Neural cell (in vitro differentiated cells): Measurements from ENCODE around the gene PPP1R12A. TPM values are rescaled to one million over a fixed set of nuclear protein-coding genes. Genes with fewer than 3 reads are reported as not detected.

Experiments used
- H2AFZ ChIP-seq: fragments of 200-600, 300-800 bp; sonication (generic), shearing (Covaris generic); 2 replicates; pipeline ENCODE4 v1.6.0; 2014; ENCODE audit warnings: low read depth, mild to moderate bottlenecking, antibody characterized with exemption, low read length, moderate library complexity
- H3F3A ChIP-seq: fragments of 200-600 bp; shearing (Covaris generic); 2 replicates; pipeline ENCODE4 v1.6.1; 2016; ENCODE audit warnings: mild to moderate bottlenecking, moderate library complexity, mixed read lengths, antibody characterized with exemption, low read length; ENCODE audit not compliant: insufficient read depth, poor library complexity, severe bottlenecking
- H3K27ac ChIP-seq: fragments of 200-600, 300-800 bp; sonication (generic), shearing (Covaris generic); 2 replicates; pipeline ENCODE4 v1.5.1; 2014; ENCODE audit warnings: mild to moderate bottlenecking, low read length, moderate library complexity
- H3K27me3 ChIP-seq: fragments of 300-800, 200-600 bp; sonication (generic), shearing (Covaris generic); 2 replicates; pipeline ENCODE4 v1.6.0; 2014; ENCODE audit warnings: mild to moderate bottlenecking, low read depth, low read length, moderate library complexity; ENCODE audit not compliant: insufficient read depth
- H3K36me3 ChIP-seq: fragments of 300-800, 200-600 bp; sonication (generic), shearing (Covaris generic); 2 replicates; pipeline ENCODE4 v1.5.1; 2014; ENCODE audit warnings: mild to moderate bottlenecking, antibody characterized with exemption, low read length, moderate library complexity; ENCODE audit not compliant: insufficient read depth
- H3K4me2 ChIP-seq: fragments of 300-800, 200-600 bp; sonication (generic), shearing (Covaris generic); 2 replicates; pipeline ENCODE4 v1.6.0; 2014; ENCODE audit warnings: mild to moderate bottlenecking, low read length
- H3K4me3 ChIP-seq: fragments of 300-800, 200-600 bp; sonication (generic), shearing (Covaris generic); 2 replicates; pipeline ENCODE4 v1.5.1; 2014; ENCODE audit warnings: mild to moderate bottlenecking, low read length, moderate library complexity
- H3K79me2 ChIP-seq: fragments of 200-600 bp; shearing (Covaris generic); replicated peaks from 2 replicates; pipeline ENCODE4 v1.6.0; 2014; ENCODE audit warnings: mild to moderate bottlenecking, low read length, moderate library complexity; ENCODE audit not compliant: insufficient read depth
- H3K9ac ChIP-seq: fragments of 300-800, 200-600 bp; sonication (generic), shearing (Covaris generic); 2 replicates; pipeline ENCODE4 v1.6.1; 2016; ENCODE audit warnings: mild to moderate bottlenecking, low read length, mixed read lengths
- H3K9me2 ChIP-seq: fragments of 200-600 bp; shearing (Covaris generic); 2 replicates; pipeline ENCODE4 v1.6.1; 2016; ENCODE audit warnings: mild to moderate bottlenecking, low read length, mixed read lengths; ENCODE audit not compliant: insufficient read depth
- H3K9me3 ChIP-seq: fragments of 200-600, 300-800 bp; sonication (generic), shearing (Covaris generic); 2 replicates; pipeline ENCODE4 v1.6.1; 2016; ENCODE audit warnings: mild to moderate bottlenecking, mixed run types, low read length, moderate library complexity, mixed read lengths
- H4K20me1 ChIP-seq: fragments of 200-600 bp; shearing (Covaris generic); 2 replicates; pipeline ENCODE4 v1.6.1; 2016; ENCODE audit warnings: mild to moderate bottlenecking, mixed run types; ENCODE audit not compliant: insufficient read depth
- CTCF ChIP-seq: fragments of 450-650 bp; IDR thresholded peaks from 2 replicates; pipeline ENCODE4 v1.5.1; 2014; ENCODE audit warnings: antibody characterized with exemption, mild to moderate bottlenecking, moderate library complexity; ENCODE audit not compliant: poor library complexity, severe bottlenecking
- EP300 ChIP-seq: fragments of 450-650 bp; conservative IDR thresholded peaks from 2 replicates; pipeline ENCODE4 v1.6.1; 2014; ENCODE audit warnings: antibody characterized with exemption, mild to moderate bottlenecking, moderate library complexity; ENCODE audit not compliant: poor library complexity, severe bottlenecking
- EZH2 ChIP-seq: fragments of 200-600, 300-800 bp; shearing (Covaris generic), sonication (generic); IDR thresholded peaks from 2 replicates; pipeline ENCODE4 v1.6.1; 2014; ENCODE audit warnings: antibody characterized with exemption, low read length, borderline replicate concordance, mild to moderate bottlenecking; ENCODE audit not compliant: insufficient read depth, poor library complexity, severe bottlenecking
- MXI1 ChIP-seq: fragments of 450-650 bp; conservative IDR thresholded peaks from 2 replicates; pipeline ENCODE4 v1.6.1; 2014; ENCODE audit warnings: antibody characterized with exemption, mild to moderate bottlenecking; ENCODE audit not compliant: poor library complexity, severe bottlenecking
- POLR2AphosphoS5 ChIP-seq: IDR thresholded peaks from 2 replicates; pipeline ENCODE4 v1.6.1; 2012
- RAD21 ChIP-seq: fragments of 450-650 bp; conservative IDR thresholded peaks from 2 replicates; pipeline ENCODE4 v1.6.1; 2014; ENCODE audit warnings: antibody characterized with exemption, mild to moderate bottlenecking, moderate library complexity
- REST ChIP-seq: IDR thresholded peaks from 2 replicates; pipeline ENCODE4 v1.6.1; 2012; ENCODE audit warnings: borderline replicate concordance
- SMC3 ChIP-seq: fragments of 450-650 bp; conservative IDR thresholded peaks from 2 replicates; pipeline ENCODE4 v1.6.1; 2014; ENCODE audit warnings: antibody characterized with exemption, mild to moderate bottlenecking, moderate library complexity; ENCODE audit not compliant: poor library complexity
- TAF1 ChIP-seq: IDR thresholded peaks from 2 replicates; pipeline ENCODE4 v1.6.1; 2012; ENCODE audit warnings: low read depth
- polyA plus RNA-seq: library from polyadenylated mRNA; depleted of rRNA; stranded (reverse); fragments of >200 nt; gene quantifications from 2 replicates; pipeline ENCODE4 v1.2.3, GENCODE V29; 2014

Gene PPP1R12A
- polyA plus RNA-seq, 1 donor from 2014 or later: 68.2 TPM

- TF ChIP-seq POLR2AphosphoS5 (no peak), TAF1 (no peak), RAD21 (no peak), CTCF (no peak), MXI1 (no peak), SMC3 (no peak), REST (no peak), EZH2 (no peak), EP300 (no peak)
- no peak overlapping the region for H3K4me2 ChIP-seq
- no peaks in the 10 kb centered on the region for H3K9me3 ChIP-seq
- no peaks in the 10 kb centered on the region for H3K9me2 ChIP-seq
- H3K79me2 ChIP-seq: peaks cover 41% of the 10 kb centered on the region
- no peak overlapping the region for H3K9ac ChIP-seq
- no peaks in the 10 kb centered on the region for H4K20me1 ChIP-seq
- no peak overlapping the region for H3K27ac ChIP-seq
- no peak overlapping the region for H2AFZ ChIP-seq
- no peaks in the 10 kb centered on the region for H3K36me3 ChIP-seq
- no peaks in the 10 kb centered on the region for H3K27me3 ChIP-seq
- no peaks in the 10 kb centered on the region for H3F3A ChIP-seq
- H3K4me3 ChIP-seq: no peak overlapping the region
Measured at GRCh38 chr12:79895071-79895470, 39.8 kb downstream of the PPP1R12A start.

- peaks cover 64% of the 10 kb centered on the region for H3K79me2 ChIP-seq
- H3F3A ChIP-seq: no peaks in the 10 kb centered on the region
- H3K27ac ChIP-seq: no peak overlapping the region
- no peak overlapping the region for H3K4me3 ChIP-seq
- H3K9ac ChIP-seq: no peak overlapping the region
- H3K4me2 ChIP-seq: no peak overlapping the region
- no peak overlapping the region for H2AFZ ChIP-seq
- no peaks in the 10 kb centered on the region for H3K36me3 ChIP-seq
- H3K27me3 ChIP-seq: no peaks in the 10 kb centered on the region
- no peaks in the 10 kb centered on the region for H3K9me3 ChIP-seq
- no peaks in the 10 kb centered on the region for H4K20me1 ChIP-seq
- no peaks in the 10 kb centered on the region for H3K9me2 ChIP-seq
- TF ChIP-seq EP300 (no peak), POLR2AphosphoS5 (no peak), RAD21 (no peak), REST (no peak), CTCF (no peak), MXI1 (no peak), TAF1 (no peak), EZH2 (no peak), SMC3 (no peak)
Measured at GRCh38 chr12:79891506-79892162, 43.3 kb downstream of the PPP1R12A start.
